ENCODE results near the gene MSX1. TPM values are rescaled to one million over a fixed set of nuclear protein-coding genes. Genes with fewer than 3 reads are reported as not detected.

Gene MSX1
- total RNA-seq, 1 donor from 2014 or later: 2.9 TPM

DNA sequence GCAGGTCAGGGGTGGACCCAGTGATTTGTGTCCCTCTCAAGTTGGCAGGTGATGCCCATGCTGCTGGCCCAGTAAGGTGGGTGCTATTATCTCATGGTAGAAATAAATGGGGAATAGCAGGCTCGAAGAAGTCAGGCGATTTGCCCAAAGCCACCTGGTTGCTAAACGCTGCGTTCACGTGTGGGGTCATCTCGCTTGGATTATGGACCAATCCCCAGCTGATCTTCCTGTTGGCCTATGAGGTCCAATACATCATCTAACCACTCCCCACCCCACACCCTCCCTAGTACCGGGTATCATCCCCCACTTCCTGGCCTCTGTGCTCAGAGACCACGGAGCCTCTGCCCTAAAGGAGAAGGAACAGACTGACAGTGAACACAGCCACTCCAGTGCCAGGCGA, 18.3 kb upstream of the MSX1 start:
- DNase-seq (ENCODE audit: low spot score, unreplicated experiment): no peak
- no peaks in the 10 kb centered on the region for H3K36me3 Mint-ChIP-seq (ENCODE audit: insufficient read depth)
- TF ChIP-seq, protein P1, sequence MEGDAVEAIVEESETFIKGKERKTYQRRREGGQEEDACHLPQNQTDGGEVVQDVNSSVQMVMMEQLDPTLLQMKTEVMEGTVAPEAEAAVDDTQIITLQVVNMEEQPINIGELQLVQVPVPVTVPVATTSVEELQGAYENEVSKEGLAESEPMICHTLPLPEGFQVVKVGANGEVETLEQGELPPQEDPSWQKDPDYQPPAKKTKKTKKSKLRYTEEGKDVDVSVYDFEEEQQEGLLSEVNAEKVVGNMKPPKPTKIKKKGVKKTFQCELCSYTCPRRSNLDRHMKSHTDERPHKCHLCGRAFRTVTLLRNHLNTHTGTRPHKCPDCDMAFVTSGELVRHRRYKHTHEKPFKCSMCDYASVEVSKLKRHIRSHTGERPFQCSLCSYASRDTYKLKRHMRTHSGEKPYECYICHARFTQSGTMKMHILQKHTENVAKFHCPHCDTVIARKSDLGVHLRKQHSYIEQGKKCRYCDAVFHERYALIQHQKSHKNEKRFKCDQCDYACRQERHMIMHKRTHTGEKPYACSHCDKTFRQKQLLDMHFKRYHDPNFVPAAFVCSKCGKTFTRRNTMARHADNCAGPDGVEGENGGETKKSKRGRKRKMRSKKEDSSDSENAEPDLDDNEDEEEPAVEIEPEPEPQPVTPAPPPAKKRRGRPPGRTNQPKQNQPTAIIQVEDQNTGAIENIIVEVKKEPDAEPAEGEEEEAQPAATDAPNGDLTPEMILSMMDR (IDR thresholded peaks at IDR 0.05; ENCODE audit: unreplicated experiment): no peak
- H3K4me1 Mint-ChIP-seq (ENCODE audit: low read depth): peaks cover 3% of the 10 kb centered on the region
- no peak overlapping the region for H3K27ac Mint-ChIP-seq
- no peaks in the 10 kb centered on the region for H3K9me3 Mint-ChIP-seq (ENCODE audit: low read depth)
- H3K27me3 Mint-ChIP-seq: peaks cover 60% of the 10 kb centered on the region
- H3K4me3 Mint-ChIP-seq (ENCODE audit: low read depth): no peak overlapping the region

DNA sequence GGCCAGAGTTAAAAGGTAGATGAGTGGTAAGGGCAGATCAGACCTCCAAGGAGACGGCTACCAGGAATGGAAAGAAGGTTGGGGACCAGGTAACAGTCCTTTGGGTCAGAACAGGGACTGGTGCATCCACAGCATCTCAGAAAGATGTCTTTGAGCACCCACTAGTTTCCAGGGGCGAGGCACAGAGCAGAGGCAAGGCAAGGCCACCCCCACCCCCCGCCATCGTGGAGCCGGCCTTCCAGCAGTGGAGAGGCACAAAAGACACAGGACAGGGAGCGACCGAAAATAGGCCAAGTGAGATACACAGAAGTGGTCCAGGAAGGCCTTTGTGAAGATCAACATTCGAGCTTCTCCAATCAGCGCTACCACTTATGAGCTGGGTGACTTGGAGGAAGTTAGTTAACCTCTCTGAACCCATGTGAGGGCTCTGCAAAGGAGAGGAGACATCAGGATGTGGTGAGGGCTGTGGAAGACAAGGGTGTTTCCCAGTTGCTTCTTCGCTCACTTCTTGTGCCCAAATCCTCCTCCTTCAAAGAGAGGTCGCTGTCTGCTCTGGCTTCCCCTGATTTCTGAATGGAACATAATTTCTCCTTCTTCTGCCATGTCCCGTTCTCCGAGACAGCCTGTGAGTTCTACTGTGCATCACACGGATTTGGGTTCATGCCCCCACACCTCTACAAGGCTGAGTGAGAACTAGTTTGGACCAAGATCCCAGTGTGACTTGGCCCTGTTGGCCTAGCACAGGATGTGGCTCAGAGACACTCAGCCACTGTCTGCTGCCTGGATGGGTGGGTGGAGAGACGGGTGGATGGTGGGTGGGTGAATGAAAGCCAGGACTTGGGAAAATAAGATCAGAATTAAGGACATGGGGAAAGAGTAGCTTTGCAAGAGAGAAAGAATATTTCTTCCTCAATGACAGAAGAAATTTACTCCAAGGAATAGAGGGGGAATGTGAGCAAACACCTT, 16.7 kb upstream of the MSX1 start:
- Mint-ChIP-seq H3K27ac (no peak overlapping the region), H3K9me3 (ENCODE audit: low read depth) (no peaks in the 10 kb centered on the region), H3K36me3 (ENCODE audit: insufficient read depth) (no peaks in the 10 kb centered on the region), H3K4me3 (ENCODE audit: low read depth) (no peak overlapping the region), H3K27me3 (peaks cover 65% of the 10 kb centered on the region), H3K4me1 (ENCODE audit: low read depth) (peaks cover 3% of the 10 kb centered on the region)
- DNase-seq (ENCODE audit: low spot score, unreplicated experiment): no peak
- TF ChIP-seq, protein P1 (IDR thresholded peaks at IDR 0.05; ENCODE audit: unreplicated experiment): no peak

DNA sequence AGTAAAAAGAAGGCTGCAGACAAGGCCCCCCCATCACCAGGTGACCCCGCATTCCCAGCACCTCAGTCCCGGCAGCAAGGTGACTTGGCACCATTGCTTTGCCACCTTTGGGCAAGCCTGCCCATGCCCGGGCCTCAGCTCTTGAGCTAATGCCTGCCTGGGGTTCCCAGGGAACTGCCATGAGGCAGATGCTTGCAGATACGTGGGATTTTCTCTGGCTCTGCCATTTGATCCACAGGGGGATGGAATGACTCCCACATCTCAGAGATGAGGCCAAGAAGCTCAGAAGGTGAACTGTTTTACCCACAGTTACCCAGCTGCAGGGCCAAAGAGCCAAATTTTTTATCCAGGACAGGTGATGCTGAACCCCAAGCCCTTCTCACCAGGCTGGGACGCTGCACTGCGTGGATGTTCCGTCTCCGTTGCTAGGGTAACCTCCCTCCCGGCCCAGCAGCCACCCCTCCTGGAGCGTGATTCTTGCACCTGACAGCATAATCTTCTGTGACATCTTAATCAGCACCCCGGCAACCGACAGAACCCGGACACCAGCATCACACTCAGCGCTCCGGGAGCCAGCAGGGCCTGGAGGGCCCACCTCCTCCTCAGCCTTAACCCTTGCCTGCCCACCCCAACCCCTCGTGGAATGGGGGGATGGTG, 15.7 kb upstream of the MSX1 start:
- peaks cover 70% of the 10 kb centered on the region for H3K27me3 Mint-ChIP-seq
- H3K36me3 Mint-ChIP-seq (ENCODE audit: insufficient read depth): no peaks in the 10 kb centered on the region
- no peak overlapping the region for H3K4me3 Mint-ChIP-seq (ENCODE audit: low read depth)
- TF ChIP-seq, protein P1 (IDR thresholded peaks at IDR 0.05; ENCODE audit: unreplicated experiment): no peak
- no peak overlapping the region for H3K27ac Mint-ChIP-seq
- H3K4me1 Mint-ChIP-seq (ENCODE audit: low read depth): peaks cover under 1% of the 10 kb centered on the region
- H3K9me3 Mint-ChIP-seq (ENCODE audit: low read depth): no peaks in the 10 kb centered on the region
- DNase-seq (ENCODE audit: low spot score, unreplicated experiment): no peak

DNA sequence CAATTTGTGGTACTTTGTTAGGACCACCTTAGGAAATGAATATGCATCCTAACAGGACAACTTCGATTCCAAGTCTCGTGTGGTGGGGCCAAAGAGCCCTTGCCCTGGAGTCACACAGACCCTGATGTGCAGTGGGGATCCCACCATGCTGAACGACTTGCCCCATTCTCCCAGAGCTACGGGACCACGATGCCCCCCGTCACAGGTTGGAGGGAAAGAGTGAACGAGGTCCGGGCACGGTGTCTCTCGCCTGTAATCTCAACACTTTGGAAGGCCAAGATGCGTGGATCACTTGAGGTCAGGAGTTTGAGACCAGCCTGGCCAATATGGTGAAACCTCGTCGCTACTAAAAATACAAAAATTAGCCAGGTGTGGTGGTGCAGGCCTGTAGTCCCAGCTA, 14.4 kb upstream of the MSX1 start:
- H3K4me3 Mint-ChIP-seq (ENCODE audit: low read depth): no peak overlapping the region
- no peaks in the 10 kb centered on the region for H3K36me3 Mint-ChIP-seq (ENCODE audit: insufficient read depth)
- no peak overlapping the region for H3K27ac Mint-ChIP-seq
- DNase-seq (ENCODE audit: low spot score, unreplicated experiment): no peak
- TF ChIP-seq, protein P1 (IDR thresholded peaks at IDR 0.05; ENCODE audit: unreplicated experiment): no peak
- H3K9me3 Mint-ChIP-seq (ENCODE audit: low read depth): no peaks in the 10 kb centered on the region
- no peaks in the 10 kb centered on the region for H3K4me1 Mint-ChIP-seq (ENCODE audit: low read depth)
- H3K27me3 Mint-ChIP-seq: peaks cover 73% of the 10 kb centered on the region

DNA sequence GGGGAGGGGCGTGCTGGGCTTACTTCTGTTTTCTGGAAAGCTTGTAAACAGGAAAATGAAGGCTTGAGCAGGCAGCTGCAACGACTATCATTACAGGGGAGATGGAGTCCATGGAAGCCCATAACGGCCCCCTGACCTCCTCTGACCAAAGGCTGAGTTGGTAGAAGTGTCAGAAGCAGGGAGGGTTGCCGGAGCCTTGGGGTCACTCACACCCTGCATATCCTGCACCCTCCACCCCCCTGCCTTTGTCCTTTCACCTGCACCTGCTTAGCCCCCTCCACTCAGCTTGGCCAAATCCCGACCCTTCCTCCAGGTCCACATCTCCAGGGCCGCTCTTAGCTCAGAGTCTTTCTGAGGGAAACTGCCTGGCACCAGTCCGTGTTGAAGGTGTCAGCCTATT, 12.5 kb upstream of the MSX1 start:
- TF ChIP-seq, protein P1 (IDR thresholded peaks at IDR 0.05; ENCODE audit: unreplicated experiment): no peak
- no peaks in the 10 kb centered on the region for H3K36me3 Mint-ChIP-seq (ENCODE audit: insufficient read depth)
- no peaks in the 10 kb centered on the region for H3K9me3 Mint-ChIP-seq (ENCODE audit: low read depth)
- H3K27ac Mint-ChIP-seq: no peak overlapping the region
- DNase-seq (ENCODE audit: low spot score, unreplicated experiment): no peak
- no peaks in the 10 kb centered on the region for H3K4me1 Mint-ChIP-seq (ENCODE audit: low read depth)
- no peak overlapping the region for H3K4me3 Mint-ChIP-seq (ENCODE audit: low read depth)
- H3K27me3 Mint-ChIP-seq: peaks cover 78% of the 10 kb centered on the region

Measured in progenitor cell of endocrine pancreas (in vitro differentiated cells).